NCI-H82 treated with DMSO at 0.1 percent for 48 hours (cell line): ENCODE measurements around the gene CHST15.

Experiments
- DNase-seq: peaks from one replicate; lab custom pipeline; 2025; ENCODE audit not compliant: unreplicated experiment; lab: John Stamatoyannopoulos, UW

The CHST15 gene

GRCh38 chr10:124014416-124015154, 78.8 kb downstream of the CHST15 start:
- no peak for DNase-seq

- DNase-seq = no peak
Measured at GRCh38 chr10:124013916-124014315, 79.5 kb downstream of the CHST15 start.

GRCh38 chr10:124012991-124013390, 80.4 kb downstream of the CHST15 start:
- no peak for DNase-seq

- DNase-seq = no peak
Measured at GRCh38 chr10:124012583-124012982, 80.8 kb downstream of the CHST15 start.

- DNase-seq = no peak
Measured at GRCh38 chr10:124012066-124012465, 81.3 kb downstream of the CHST15 start.

- no peak for DNase-seq
Measured at GRCh38 chr10:124011464-124011863, 81.9 kb downstream of the CHST15 start.

- DNase-seq = no peak
Measured at GRCh38 chr10:124010563-124011131, 82.8 kb downstream of the CHST15 start.

- no peak for DNase-seq
Measured at GRCh38 chr10:124010024-124010423, 83.4 kb downstream of the CHST15 start.

- DNase-seq = no peak
Measured at GRCh38 chr10:124009231-124010015, 84.0 kb downstream of the CHST15 start.

- DNase-seq = no peak
Measured at GRCh38 chr10:124008681-124009080, 84.7 kb downstream of the CHST15 start.

- no peak for DNase-seq
Measured at GRCh38 chr10:124008187-124008586, 85.2 kb downstream of the CHST15 start.

GRCh38 chr10:124007773-124008145, 85.6 kb downstream of the CHST15 start:
- no peak for DNase-seq

GRCh38 chr10:124007102-124007772, 86.2 kb downstream of the CHST15 start:
- DNase-seq = no peak

GRCh38 chr10:124006526-124006925, 86.9 kb downstream of the CHST15 start:
- DNase-seq = no peak

- DNase-seq = no peak
Measured at GRCh38 chr10:124005991-124006392, 87.4 kb downstream of the CHST15 start.

GRCh38 chr10:124005091-124005490, 88.3 kb downstream of the CHST15 start:
- no peak for DNase-seq

GRCh38 chr10:124004663-124005004, 88.8 kb downstream of the CHST15 start:
- DNase-seq = no peak

- DNase-seq = no peak
Measured at GRCh38 chr10:124003871-124004662, 89.3 kb downstream of the CHST15 start.

GRCh38 chr10:124003481-124003870, 89.9 kb downstream of the CHST15 start:
- no peak for DNase-seq

GRCh38 chr10:124003070-124003419, 90.4 kb downstream of the CHST15 start:
- DNase-seq = no peak
